ENCODE results near the gene NHSL1.

DNA sequence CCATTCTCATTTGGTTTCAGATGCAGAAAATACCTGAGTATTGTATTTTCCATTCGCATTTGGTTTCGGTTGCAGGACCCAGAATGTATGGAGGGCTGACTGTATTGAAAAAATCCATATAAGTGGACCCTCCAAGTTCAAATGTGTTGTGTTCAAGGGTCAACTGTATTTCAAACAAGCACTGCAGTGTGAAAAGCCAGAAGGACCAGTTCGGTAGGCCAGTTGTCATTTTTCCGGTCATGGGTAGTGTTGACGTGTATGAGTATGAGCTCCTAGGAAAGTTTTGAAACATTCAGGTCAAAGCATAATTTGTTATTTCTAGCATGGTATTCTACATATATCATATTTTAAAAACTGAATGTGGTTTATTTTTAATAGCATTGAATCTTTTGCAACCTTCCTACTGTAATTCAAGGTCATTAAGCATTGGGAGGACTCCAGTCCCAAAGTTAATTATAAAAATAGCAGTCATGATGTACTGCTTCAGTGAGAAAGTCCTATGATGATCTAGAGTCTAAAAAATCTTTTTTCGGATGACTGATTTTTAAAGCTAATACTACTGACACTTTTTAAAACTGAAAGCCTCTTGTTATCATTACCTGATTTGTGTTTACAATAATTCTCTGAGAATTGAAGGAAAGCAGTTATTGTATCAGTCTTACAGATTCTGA, 18.9 kb downstream of the NHSL1 start:
- TF ChIP-seq POLR2A (IDR thresholded peaks at IDR 0.05): no peak
- TF ChIP-seq, protein P1, sequence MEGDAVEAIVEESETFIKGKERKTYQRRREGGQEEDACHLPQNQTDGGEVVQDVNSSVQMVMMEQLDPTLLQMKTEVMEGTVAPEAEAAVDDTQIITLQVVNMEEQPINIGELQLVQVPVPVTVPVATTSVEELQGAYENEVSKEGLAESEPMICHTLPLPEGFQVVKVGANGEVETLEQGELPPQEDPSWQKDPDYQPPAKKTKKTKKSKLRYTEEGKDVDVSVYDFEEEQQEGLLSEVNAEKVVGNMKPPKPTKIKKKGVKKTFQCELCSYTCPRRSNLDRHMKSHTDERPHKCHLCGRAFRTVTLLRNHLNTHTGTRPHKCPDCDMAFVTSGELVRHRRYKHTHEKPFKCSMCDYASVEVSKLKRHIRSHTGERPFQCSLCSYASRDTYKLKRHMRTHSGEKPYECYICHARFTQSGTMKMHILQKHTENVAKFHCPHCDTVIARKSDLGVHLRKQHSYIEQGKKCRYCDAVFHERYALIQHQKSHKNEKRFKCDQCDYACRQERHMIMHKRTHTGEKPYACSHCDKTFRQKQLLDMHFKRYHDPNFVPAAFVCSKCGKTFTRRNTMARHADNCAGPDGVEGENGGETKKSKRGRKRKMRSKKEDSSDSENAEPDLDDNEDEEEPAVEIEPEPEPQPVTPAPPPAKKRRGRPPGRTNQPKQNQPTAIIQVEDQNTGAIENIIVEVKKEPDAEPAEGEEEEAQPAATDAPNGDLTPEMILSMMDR (IDR thresholded peaks at IDR 0.05): no peak

Measured in ovary (tissue), 3 donors.